Stimulated activated CD4-positive, alpha-beta T cell treated with anti-CD3 and anti-CD28 coated beads, Interleukin-2, amount 100 ng/mL, for 4 hours (primary cell): ENCODE data around the gene EPB41L1.
"Not testable (repeated sequence)": the region's sequence is repeated elsewhere in the genome, so short reads cannot be mapped to it uniquely, and the experiment has no call there.

Source experiments
- DNase-seq: peaks from one replicate; pipeline ENCODE4 v3.0.0-alpha.2; 2020; ENCODE audit warnings: low read depth

EPB41L1 gene

GRCh38 chr20:36126836-36127527 lies 27.6 kb upstream of the EPB41L1 start:
- no peak for DNase-seq

GRCh38 chr20:36128463-36129159 lies 25.9 kb upstream of the EPB41L1 start:
- DNase-seq, result no peak

- DNase-seq, result no peak
Measured at GRCh38 chr20:36129160-36129543, 25.4 kb upstream of the EPB41L1 start.

- no peak for DNase-seq
Measured at GRCh38 chr20:36130390-36130789, 24.1 kb upstream of the EPB41L1 start.

GRCh38 chr20:36132802-36133211 lies 21.7 kb upstream of the EPB41L1 start:
- DNase-seq, result no peak

GRCh38 chr20:36133821-36134220 lies 20.7 kb upstream of the EPB41L1 start:
- no peak for DNase-seq

GRCh38 chr20:36135159-36135558 lies 19.4 kb upstream of the EPB41L1 start:
- no peak for DNase-seq

GRCh38 chr20:36135821-36136220 lies 18.7 kb upstream of the EPB41L1 start:
- DNase-seq, result no peak

GRCh38 chr20:36137313-36137712 lies 17.2 kb upstream of the EPB41L1 start:
- not testable (repeated sequence) for DNase-seq

GRCh38 chr20:36141310-36141709 lies 13.2 kb upstream of the EPB41L1 start:
- no peak for DNase-seq

GRCh38 chr20:36144336-36144735 lies 10.2 kb upstream of the EPB41L1 start:
- DNase-seq, result no peak

GRCh38 chr20:36145877-36146707 lies 8.4 kb upstream of the EPB41L1 start:
- DNase-seq, result no peak

- DNase-seq, result no peak
Measured at GRCh38 chr20:36147690-36148089, 6.8 kb upstream of the EPB41L1 start.

- no peak for DNase-seq
Measured at GRCh38 chr20:36148439-36148838, 6.1 kb upstream of the EPB41L1 start.

GRCh38 chr20:36149012-36149411 lies 5.5 kb upstream of the EPB41L1 start:
- no peak for DNase-seq

- no peak for DNase-seq
Measured at GRCh38 chr20:36149469-36149868, 5.1 kb upstream of the EPB41L1 start.

GRCh38 chr20:36150489-36150846 lies 4.1 kb upstream of the EPB41L1 start:
- DNase-seq, result no peak

- DNase-seq, result no peak
Measured at GRCh38 chr20:36150847-36151539, 3.5 kb upstream of the EPB41L1 start.

GRCh38 chr20:36152261-36152660 lies 2.3 kb upstream of the EPB41L1 start:
- no peak for DNase-seq

- no peak for DNase-seq
Measured at GRCh38 chr20:36153204-36153603, 1.3 kb upstream of the EPB41L1 start.

GRCh38 chr20:36153736-36154699 lies 522 bp upstream of the EPB41L1 start:
- DNase-seq, result peak; percentile 19
